Embryonic facial prominence (tissue), 1 donor: Measurements from ENCODE around the gene HRH2.

Experiments
- DNase-seq: peaks from one replicate; pipeline ENCODE4 v3.0.0-alpha.2; 2016; ENCODE audit errors: extremely low spot score

The HRH2 gene

GRCh38 chr5:175675873-175676272 lies 18.0 kb downstream of the HRH2 start:
- DNase-seq: no peak

- no peak for DNase-seq
Measured at GRCh38 chr5:175677571-175677970, 19.7 kb downstream of the HRH2 start.

GRCh38 chr5:175678074-175678473 lies 20.2 kb downstream of the HRH2 start:
- no peak for DNase-seq

GRCh38 chr5:175679411-175679810 lies 21.5 kb downstream of the HRH2 start:
- DNase-seq: no peak

- no peak for DNase-seq
Measured at GRCh38 chr5:175680020-175680419, 22.1 kb downstream of the HRH2 start.

GRCh38 chr5:175680463-175680862 lies 22.6 kb downstream of the HRH2 start:
- DNase-seq: no peak

GRCh38 chr5:175681045-175681967 lies 23.4 kb downstream of the HRH2 start:
- no peak for DNase-seq

GRCh38 chr5:175681968-175682340 lies 24.1 kb downstream of the HRH2 start:
- DNase-seq: no peak

GRCh38 chr5:175682664-175683063 lies 24.8 kb downstream of the HRH2 start:
- no peak for DNase-seq

GRCh38 chr5:175683231-175683630 lies 25.4 kb downstream of the HRH2 start:
- no peak for DNase-seq

GRCh38 chr5:175683921-175684320 lies 26.1 kb downstream of the HRH2 start:
- no peak for DNase-seq

- no peak for DNase-seq
Measured at GRCh38 chr5:175684931-175685330, 27.1 kb downstream of the HRH2 start.

GRCh38 chr5:175685701-175686350 lies 28.0 kb downstream of the HRH2 start:
- no peak for DNase-seq

GRCh38 chr5:175686396-175686795 lies 28.5 kb downstream of the HRH2 start:
- DNase-seq: no peak

GRCh38 chr5:175686826-175687225 lies 29.0 kb downstream of the HRH2 start:
- DNase-seq: no peak

GRCh38 chr5:175687231-175687701 lies 29.4 kb downstream of the HRH2 start:
- no peak for DNase-seq

GRCh38 chr5:175688352-175689146 lies 30.7 kb downstream of the HRH2 start:
- DNase-seq: no peak

GRCh38 chr5:175689147-175689991 lies 31.5 kb downstream of the HRH2 start:
- no peak for DNase-seq

GRCh38 chr5:175690025-175690424 lies 32.2 kb downstream of the HRH2 start:
- no peak for DNase-seq

- DNase-seq: no peak
Measured at GRCh38 chr5:175690586-175690985, 32.7 kb downstream of the HRH2 start.

GRCh38 chr5:175691761-175692160 lies 33.9 kb downstream of the HRH2 start:
- no peak for DNase-seq
